SH-SY5Y (cell line): ENCODE results near the gene GALNT9.

ENCODE experiments used
- GATA2 ChIP-seq: IDR thresholded peaks from 2 replicates; pipeline ENCODE4 v1.6.1; 2011; ENCODE audit warnings: mild to moderate bottlenecking, low read depth, low read length
- GATA3 ChIP-seq: IDR thresholded peaks from 2 replicates; pipeline ENCODE4 v1.6.1; 2011; ENCODE audit warnings: low read depth, mild to moderate bottlenecking, low read length, moderate library complexity

Gene GALNT9

GRCh38 chr12:132178801-132179401 lies 150.5 kb downstream of the GALNT9 start:
- TF ChIP-seq GATA2 (no peak), GATA3 (no peak)

- no peak for TF ChIP-seq GATA3
- no peak for TF ChIP-seq GATA2
Observed at GRCh38 chr12:132178316-132178715, 151.1 kb downstream of the GALNT9 start.

GRCh38 chr12:132176920-132177551 lies 152.4 kb downstream of the GALNT9 start:
- TF ChIP-seq GATA2 (no peak), GATA3 (no peak)

GRCh38 chr12:132176385-132176919 lies 152.9 kb downstream of the GALNT9 start:
- TF ChIP-seq GATA3: no peak
- no peak for TF ChIP-seq GATA2

GRCh38 chr12:132175496-132176384 lies 153.6 kb downstream of the GALNT9 start:
- TF ChIP-seq GATA2 (no peak), GATA3 (no peak)

GRCh38 chr12:132174839-132175490 lies 154.4 kb downstream of the GALNT9 start:
- TF ChIP-seq GATA3 (no peak), GATA2 (no peak)

GRCh38 chr12:132174015-132174838 lies 155.2 kb downstream of the GALNT9 start:
- TF ChIP-seq GATA3: no peak
- no peak for TF ChIP-seq GATA2

GRCh38 chr12:132173135-132174014 lies 156.0 kb downstream of the GALNT9 start:
- no peak for TF ChIP-seq GATA2
- TF ChIP-seq GATA3: no peak

GRCh38 chr12:132172619-132173018 lies 156.8 kb downstream of the GALNT9 start:
- TF ChIP-seq GATA2: no peak
- no peak for TF ChIP-seq GATA3

- no peak for TF ChIP-seq GATA3
Observed at GRCh38 chr12:132171968-132172521, 157.3 kb downstream of the GALNT9 start.

GRCh38 chr12:132171293-132171967 lies 158.0 kb downstream of the GALNT9 start:
- TF ChIP-seq GATA3 (no peak), GATA2 (no peak)
